HFFc6 (cell line): ENCODE data around the gene OLIG3. TPM values are rescaled to one million over a fixed set of nuclear protein-coding genes. Genes with fewer than 3 reads are reported as not detected.

Source experiments
- DNase-seq: peaks from one replicate; pipeline ENCODE4 v3.0.0-alpha.2; 2018
- H3K27ac Mint-ChIP-seq: 2 replicates; pipeline ENCODE4 v1.8.0; 2020; ENCODE audit warnings: mild to moderate bottlenecking, mixed read lengths
- H3K27me3 Mint-ChIP-seq: 2 replicates; pipeline ENCODE4 v1.8.0; 2021; ENCODE audit warnings: mild to moderate bottlenecking, moderate library complexity, mixed read lengths; ENCODE audit not compliant: insufficient read depth
- H3K36me3 Mint-ChIP-seq: 2 replicates; pipeline ENCODE4 v1.8.0; 2021; ENCODE audit warnings: low read depth, mixed read lengths
- H3K4me1 Mint-ChIP-seq: 2 replicates; pipeline ENCODE4 v1.8.0; 2020; ENCODE audit warnings: low read depth, mixed read lengths
- H3K4me3 Mint-ChIP-seq: 2 replicates; pipeline ENCODE4 v1.8.0; 2020; ENCODE audit warnings: mild to moderate bottlenecking, moderate library complexity, mixed read lengths
- H3K9me3 Mint-ChIP-seq: 2 replicates; pipeline ENCODE4 v1.8.0; 2020; ENCODE audit warnings: mild to moderate bottlenecking, mixed read lengths
- CTCF ChIP-seq: fragments of 200-600 bp; sonication (generic); IDR thresholded peaks from 2 replicates; pipeline ENCODE4 v1.5.0; 2021; ENCODE audit warnings: antibody characterized with exemption, mild to moderate bottlenecking
- total RNA-seq, 6 experiments: library from RNA; stranded (reverse); fragmentation: NEBNext Ultra II Directional; extraction: Animal tissue kit (Norgen Biotek cat#: 25700); gene quantifications; 2 replicates in 1 of 6; 3 replicates in 5 of 6; pipeline ENCODE4 v1.2.3, GENCODE V29; 2021

OLIG3 gene
- total RNA-seq, 6 experiments from 2014 or later: not detected

DNA sequence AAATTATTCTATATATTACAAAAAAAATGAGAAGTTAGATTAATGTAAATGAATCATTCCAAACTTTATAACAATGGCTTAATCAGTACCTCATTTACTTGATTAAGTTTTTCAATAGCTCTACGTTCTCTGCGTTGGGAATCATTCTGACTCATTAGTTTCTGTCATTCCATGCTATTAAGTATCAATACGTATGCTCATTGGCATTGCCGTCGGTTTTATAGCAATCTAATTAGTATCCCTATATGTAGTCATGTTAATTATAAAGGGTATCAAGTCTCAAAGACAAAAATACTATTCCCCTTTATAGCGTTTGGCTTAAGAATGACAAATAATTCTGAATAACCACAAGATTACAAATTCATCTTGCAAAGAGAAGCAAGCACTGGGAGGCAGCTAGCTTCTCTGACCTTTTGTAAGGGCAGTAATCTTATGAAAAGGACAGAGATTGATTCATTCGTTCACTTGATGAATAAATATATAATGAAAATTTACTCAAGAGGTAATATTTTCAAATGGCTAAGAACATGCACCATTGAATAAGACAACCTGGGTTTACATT is 41.8 kb downstream of the OLIG3 start:
- TF ChIP-seq CTCF: no peak
- no peak overlapping the region for H3K4me3 Mint-ChIP-seq
- H3K27ac Mint-ChIP-seq: no peak overlapping the region
- no peaks in the 10 kb centered on the region for H3K36me3 Mint-ChIP-seq
- no peaks in the 10 kb centered on the region for H3K9me3 Mint-ChIP-seq
- H3K27me3 Mint-ChIP-seq: peaks cover 2% of the 10 kb centered on the region; the same call in 1 of the 2 replicates
- DNase-seq: no peak
- H3K4me1 Mint-ChIP-seq: no peaks in the 10 kb centered on the region

GRCh38 chr6:137443901-137444300 is 50.3 kb downstream of the OLIG3 start:
- DNase-seq: no peak
- no peaks in the 10 kb centered on the region for H3K4me1 Mint-ChIP-seq
- no peak overlapping the region for H3K27ac Mint-ChIP-seq
- no peaks in the 10 kb centered on the region; the same call in 1 of the 2 replicates for H3K9me3 Mint-ChIP-seq
- H3K27me3 Mint-ChIP-seq: peaks cover 1% of the 10 kb centered on the region; the same call in 1 of the 2 replicates
- H3K4me3 Mint-ChIP-seq: no peak overlapping the region
- no peak for TF ChIP-seq CTCF
- H3K36me3 Mint-ChIP-seq: no peaks in the 10 kb centered on the region
